ENCODE results near the gene TSPEAR.
"Not testable (repeated sequence)": the region's sequence is repeated elsewhere in the genome, so short reads cannot be mapped to it uniquely, and the experiment has no call there.

The TSPEAR gene

GRCh38 chr21:44511938-44512275 is 199.5 kb downstream of the TSPEAR start:
- DNase-seq, result no peak

- no peak for DNase-seq
These were observed 200.0 kb downstream of the TSPEAR start for GRCh38 chr21:44511219-44511937.

GRCh38 chr21:44510508-44511218 is 200.7 kb downstream of the TSPEAR start:
- peak; percentile 75 for DNase-seq

- DNase-seq, result no peak
These were observed 201.3 kb downstream of the TSPEAR start for GRCh38 chr21:44510109-44510507.

GRCh38 chr21:44509539-44509938 is 201.8 kb downstream of the TSPEAR start:
- DNase-seq, result peak; percentile 14

GRCh38 chr21:44508711-44509445 is 202.5 kb downstream of the TSPEAR start:
- DNase-seq, result no peak

GRCh38 chr21:44508426-44508710 is 203.0 kb downstream of the TSPEAR start:
- DNase-seq, result no peak

- no peak for DNase-seq
These were observed 203.5 kb downstream of the TSPEAR start for GRCh38 chr21:44507673-44508425.

GRCh38 chr21:44506279-44507255 is 204.8 kb downstream of the TSPEAR start:
- no peak for DNase-seq

- no peak for DNase-seq
These were observed 205.6 kb downstream of the TSPEAR start for GRCh38 chr21:44505673-44506278.

- DNase-seq, result no peak
These were observed 207.4 kb downstream of the TSPEAR start for GRCh38 chr21:44503901-44504399.

GRCh38 chr21:44503006-44503889 is 208.1 kb downstream of the TSPEAR start:
- DNase-seq, result not testable (repeated sequence)

GRCh38 chr21:44502171-44502958 is 209.0 kb downstream of the TSPEAR start:
- DNase-seq, result no peak

GRCh38 chr21:44500111-44500510 is 211.3 kb downstream of the TSPEAR start:
- no peak for DNase-seq

- no peak for DNase-seq
These were observed 211.7 kb downstream of the TSPEAR start for GRCh38 chr21:44499631-44500030.

- DNase-seq, result no peak
These were observed 212.2 kb downstream of the TSPEAR start for GRCh38 chr21:44499211-44499560.

- DNase-seq, result no peak
These were observed 212.8 kb downstream of the TSPEAR start for GRCh38 chr21:44498280-44499210.

- DNase-seq, result no peak
These were observed 213.7 kb downstream of the TSPEAR start for GRCh38 chr21:44497703-44498126.
